DND-41 (cell line): Measurements from ENCODE around the gene MRPL3.

Experiments used
- EZH2 ChIP-seq: IDR thresholded peaks from 3 replicates; pipeline ENCODE4 v1.6.1; 2012; ENCODE audit warnings: borderline replicate concordance, low read depth, mild to moderate bottlenecking, moderate library complexity, low read length, inconsistent platforms; ENCODE audit not compliant: severe bottlenecking
- TF ChIP-seq, protein P1 (sequence below): IDR thresholded peaks from 2 replicates; pipeline ENCODE4 v1.5.1; 2012; ENCODE audit warnings: borderline replicate concordance, low read length, moderate library complexity, mild to moderate bottlenecking; ENCODE audit not compliant: poor library complexity, severe bottlenecking; ENCODE audit errors: extremely low read depth

GRCh38 chr3:131484496-131485111 is 18.2 kb downstream of the MRPL3 start:
- TF ChIP-seq, protein P1, sequence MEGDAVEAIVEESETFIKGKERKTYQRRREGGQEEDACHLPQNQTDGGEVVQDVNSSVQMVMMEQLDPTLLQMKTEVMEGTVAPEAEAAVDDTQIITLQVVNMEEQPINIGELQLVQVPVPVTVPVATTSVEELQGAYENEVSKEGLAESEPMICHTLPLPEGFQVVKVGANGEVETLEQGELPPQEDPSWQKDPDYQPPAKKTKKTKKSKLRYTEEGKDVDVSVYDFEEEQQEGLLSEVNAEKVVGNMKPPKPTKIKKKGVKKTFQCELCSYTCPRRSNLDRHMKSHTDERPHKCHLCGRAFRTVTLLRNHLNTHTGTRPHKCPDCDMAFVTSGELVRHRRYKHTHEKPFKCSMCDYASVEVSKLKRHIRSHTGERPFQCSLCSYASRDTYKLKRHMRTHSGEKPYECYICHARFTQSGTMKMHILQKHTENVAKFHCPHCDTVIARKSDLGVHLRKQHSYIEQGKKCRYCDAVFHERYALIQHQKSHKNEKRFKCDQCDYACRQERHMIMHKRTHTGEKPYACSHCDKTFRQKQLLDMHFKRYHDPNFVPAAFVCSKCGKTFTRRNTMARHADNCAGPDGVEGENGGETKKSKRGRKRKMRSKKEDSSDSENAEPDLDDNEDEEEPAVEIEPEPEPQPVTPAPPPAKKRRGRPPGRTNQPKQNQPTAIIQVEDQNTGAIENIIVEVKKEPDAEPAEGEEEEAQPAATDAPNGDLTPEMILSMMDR = no peak
- TF ChIP-seq EZH2 = no peak
